ENCODE results near the gene ZAP70.

Gene ZAP70

GRCh38 chr2:97739893-97740245 is 26.5 kb downstream of the ZAP70 start:
- H3K9me2 ChIP-seq (replicated peaks; ENCODE audit: insufficient read depth, low read length): no peaks in the 10 kb centered on the region
- no peaks in the 10 kb centered on the region for H3K27me3 ChIP-seq (ENCODE audit: low read length)
- H3K27ac ChIP-seq (ENCODE audit: low read depth, low read length): no peak overlapping the region
- no peak overlapping the region for H3K4me2 ChIP-seq (ENCODE audit: low read depth, low read length, poor library complexity, severe bottlenecking)
- H2AFZ ChIP-seq (ENCODE audit: low read depth, low read length, severe bottlenecking): no peak overlapping the region
- H4K20me1 ChIP-seq (ENCODE audit: low read depth, low read length): no peaks in the 10 kb centered on the region
- no peak overlapping the region for H3K4me3 ChIP-seq (ENCODE audit: insufficient read depth, low read length, poor library complexity, severe bottlenecking)
- H3K79me2 ChIP-seq (ENCODE audit: insufficient read depth, low read length): no peaks in the 10 kb centered on the region
- no peaks in the 10 kb centered on the region for H3K36me3 ChIP-seq (ENCODE audit: low read length)
- no peaks in the 10 kb centered on the region for H3K9me3 ChIP-seq (ENCODE audit: insufficient read depth, low read length)
- no peak overlapping the region for H3K9ac ChIP-seq (ENCODE audit: low read length)
- TF ChIP-seq CTCF (IDR thresholded peaks at IDR 0.05; ENCODE audit: insufficient read depth, low read length, poor library complexity, severe bottlenecking): no peak
- TF ChIP-seq EZH2phosphoT487 (conservative IDR thresholded peaks at IDR 0.05; ENCODE audit: low read length): no peak
- H3F3A ChIP-seq (ENCODE audit: insufficient read depth): no peaks in the 10 kb centered on the region

GRCh38 chr2:97740590-97741182 is 27.3 kb downstream of the ZAP70 start:
- H4K20me1 ChIP-seq (ENCODE audit: low read depth, low read length): no peaks in the 10 kb centered on the region
- no peak overlapping the region for H3K4me2 ChIP-seq (ENCODE audit: low read depth, low read length, poor library complexity, severe bottlenecking)
- TF ChIP-seq EZH2phosphoT487 (conservative IDR thresholded peaks at IDR 0.05; ENCODE audit: low read length) (no peak), CTCF (IDR thresholded peaks at IDR 0.05; ENCODE audit: insufficient read depth, low read length, poor library complexity, severe bottlenecking) (peak; percentile 80)
- no peaks in the 10 kb centered on the region for H3F3A ChIP-seq (ENCODE audit: insufficient read depth)
- no peaks in the 10 kb centered on the region for H3K9me3 ChIP-seq (ENCODE audit: insufficient read depth, low read length)
- H3K9ac ChIP-seq (ENCODE audit: low read length): no peak overlapping the region
- H2AFZ ChIP-seq (ENCODE audit: low read depth, low read length, severe bottlenecking): no peak overlapping the region
- H3K4me3 ChIP-seq (ENCODE audit: insufficient read depth, low read length, poor library complexity, severe bottlenecking): no peak overlapping the region
- H3K79me2 ChIP-seq (ENCODE audit: insufficient read depth, low read length): no peaks in the 10 kb centered on the region
- H3K27ac ChIP-seq (ENCODE audit: low read depth, low read length): no peak overlapping the region
- no peaks in the 10 kb centered on the region for H3K36me3 ChIP-seq (ENCODE audit: low read length)
- H3K27me3 ChIP-seq (ENCODE audit: low read length): no peaks in the 10 kb centered on the region
- H3K9me2 ChIP-seq (replicated peaks; ENCODE audit: insufficient read depth, low read length): no peaks in the 10 kb centered on the region

GRCh38 chr2:97741251-97741650 is 27.9 kb downstream of the ZAP70 start:
- TF ChIP-seq EZH2phosphoT487 (conservative IDR thresholded peaks at IDR 0.05; ENCODE audit: low read length): no peak
- TF ChIP-seq CTCF (IDR thresholded peaks at IDR 0.05; ENCODE audit: insufficient read depth, low read length, poor library complexity, severe bottlenecking): no peak
- no peaks in the 10 kb centered on the region for H3F3A ChIP-seq (ENCODE audit: insufficient read depth)
- no peaks in the 10 kb centered on the region for H3K9me2 ChIP-seq (replicated peaks; ENCODE audit: insufficient read depth, low read length)
- H3K36me3 ChIP-seq (ENCODE audit: low read length): no peaks in the 10 kb centered on the region
- no peaks in the 10 kb centered on the region for H3K9me3 ChIP-seq (ENCODE audit: insufficient read depth, low read length)
- H3K4me2 ChIP-seq (ENCODE audit: low read depth, low read length, poor library complexity, severe bottlenecking): no peak overlapping the region
- H2AFZ ChIP-seq (ENCODE audit: low read depth, low read length, severe bottlenecking): no peak overlapping the region
- H3K9ac ChIP-seq (ENCODE audit: low read length): no peak overlapping the region
- no peaks in the 10 kb centered on the region for H3K79me2 ChIP-seq (ENCODE audit: insufficient read depth, low read length)
- H4K20me1 ChIP-seq (ENCODE audit: low read depth, low read length): no peaks in the 10 kb centered on the region
- H3K27me3 ChIP-seq (ENCODE audit: low read length): no peaks in the 10 kb centered on the region
- H3K27ac ChIP-seq (ENCODE audit: low read depth, low read length): no peak overlapping the region
- no peak overlapping the region for H3K4me3 ChIP-seq (ENCODE audit: insufficient read depth, low read length, poor library complexity, severe bottlenecking)

Measured in SU-DHL-6 (cell line).